ENCODE measurements around the gene SLC16A5.

- TF ChIP-seq ZFP3 (CRISPR knock-in tag; IDR thresholded peaks at IDR 0.05) (no peak), CREB5 (CRISPR knock-in tag; IDR thresholded peaks at IDR 0.05; ENCODE audit: low read depth) (no peak), ARNTL (CRISPR knock-in tag; IDR thresholded peaks at IDR 0.05; ENCODE audit: borderline replicate concordance, low read depth) (no peak), TCF4 (CRISPR knock-in tag; IDR thresholded peaks at IDR 0.05; ENCODE audit: borderline replicate concordance) (no peak), ISL1 (CRISPR knock-in tag; IDR thresholded peaks at IDR 0.05) (no peak), ZNF8 (CRISPR knock-in tag; IDR thresholded peaks at IDR 0.05) (no peak), ESRRG (CRISPR knock-in tag; IDR thresholded peaks at IDR 0.05) (no peak), ZFP30 (CRISPR knock-in tag; IDR thresholded peaks at IDR 0.05) (no peak), GLIS3 (CRISPR knock-in tag; IDR thresholded peaks at IDR 0.05) (no peak), OSR1 (CRISPR knock-in tag; IDR thresholded peaks at IDR 0.05) (no peak), CSRNP3 (CRISPR knock-in tag; IDR thresholded peaks at IDR 0.05) (no peak), BACH2 (CRISPR knock-in tag; IDR thresholded peaks at IDR 0.05; ENCODE audit: borderline replicate concordance) (no peak), RARB (CRISPR knock-in tag; IDR thresholded peaks at IDR 0.05) (no peak)
These were observed 40.2 kb upstream of the SLC16A5 start for GRCh38 chr17:75047398-75048098.

All from SK-N-SH treated with all-trans-retinoic acid at 6 μM for 48 hours (cell line).